ENCODE results near the gene LRRTM2.

GRCh38 chr5:138832218-138832617 is 42.9 kb downstream of the LRRTM2 start:
- TF ChIP-seq CTCF (IDR thresholded peaks at IDR 0.05) (no peak), POLR2AphosphoS5 (IDR thresholded peaks at IDR 0.05) (no peak), POLR2A (IDR thresholded peaks at IDR 0.05) (no peak)

All from prostate gland (tissue), 2 donors.